SIG-M5 treated with dmso at 0.1 percent for 504 hours (cell line): ENCODE data around the gene CD226.
"Not testable (repeated sequence)": the region's sequence is repeated elsewhere in the genome, so short reads cannot be mapped to it uniquely, and the experiment has no call there.

Experiments used
- DNase-seq: peaks from one replicate; lab custom pipeline; 2025; ENCODE audit not compliant: unreplicated experiment; lab: John Stamatoyannopoulos, UW

Gene CD226

DNA sequence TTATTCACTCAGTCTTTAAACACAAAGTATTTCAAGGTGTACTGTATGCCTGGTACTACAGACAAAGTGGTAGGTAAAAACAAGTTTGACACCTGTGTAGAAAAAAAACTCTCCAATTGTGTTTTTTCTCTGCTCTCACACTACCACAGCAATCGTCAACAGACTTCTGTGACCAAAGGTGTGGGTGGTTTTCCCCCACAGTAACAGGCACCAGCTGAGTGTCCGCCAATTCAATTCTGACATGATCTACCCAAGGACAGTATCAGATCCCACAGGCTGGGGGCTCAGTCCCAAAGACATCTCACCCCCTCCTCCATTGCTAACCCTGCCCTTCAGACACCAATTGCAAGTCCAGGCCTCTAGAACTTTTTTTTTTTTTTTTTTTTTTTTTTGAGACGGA lies 71.2 kb downstream of the CD226 start:
- DNase-seq, result no peak

DNA sequence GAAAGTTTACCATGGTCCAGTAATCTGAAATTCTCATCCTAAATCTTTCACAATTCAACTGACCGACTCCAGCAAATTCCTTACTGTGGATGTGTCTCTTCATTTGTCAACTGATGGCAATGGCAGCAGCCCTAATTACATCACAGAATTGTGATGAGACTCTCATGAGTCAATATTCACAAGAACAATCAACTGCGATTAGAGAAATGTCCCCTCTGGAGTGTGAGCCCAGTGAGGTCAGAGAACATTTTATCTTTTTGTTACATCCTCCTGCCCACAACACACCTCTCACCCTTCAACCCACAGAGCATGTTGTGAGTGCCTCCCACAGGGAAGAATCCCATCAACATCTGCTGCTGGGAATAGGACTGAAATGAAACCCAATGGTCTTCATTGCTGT lies 73.6 kb downstream of the CD226 start:
- DNase-seq, result no peak

- DNase-seq, result no peak
Measured at GRCh38 chr18:69872661-69873060, 75.0 kb downstream of the CD226 start.

GRCh38 chr18:69871363-69871762 lies 76.3 kb downstream of the CD226 start:
- no peak for DNase-seq

DNA sequence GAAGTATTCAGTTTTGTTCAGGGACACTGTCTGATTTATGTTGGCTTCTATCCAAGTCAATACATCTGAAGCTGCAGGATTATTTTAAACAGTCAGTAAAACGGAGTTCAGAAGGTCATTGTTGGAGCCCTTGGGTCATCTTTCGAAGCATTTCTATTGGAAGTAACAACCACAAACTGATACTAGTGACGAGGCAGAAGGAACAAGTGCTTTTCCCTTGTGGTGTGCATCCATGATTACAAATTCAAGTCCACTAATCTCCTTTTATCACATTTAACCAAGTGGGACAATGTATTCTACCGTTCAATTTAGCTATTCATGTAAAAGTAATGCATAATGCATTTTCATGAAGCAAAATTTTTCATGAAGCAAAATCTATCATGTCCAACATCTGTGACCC lies 76.9 kb downstream of the CD226 start:
- no peak for DNase-seq

GRCh38 chr18:69866212-69866611 lies 81.5 kb downstream of the CD226 start:
- DNase-seq, result no peak

DNA sequence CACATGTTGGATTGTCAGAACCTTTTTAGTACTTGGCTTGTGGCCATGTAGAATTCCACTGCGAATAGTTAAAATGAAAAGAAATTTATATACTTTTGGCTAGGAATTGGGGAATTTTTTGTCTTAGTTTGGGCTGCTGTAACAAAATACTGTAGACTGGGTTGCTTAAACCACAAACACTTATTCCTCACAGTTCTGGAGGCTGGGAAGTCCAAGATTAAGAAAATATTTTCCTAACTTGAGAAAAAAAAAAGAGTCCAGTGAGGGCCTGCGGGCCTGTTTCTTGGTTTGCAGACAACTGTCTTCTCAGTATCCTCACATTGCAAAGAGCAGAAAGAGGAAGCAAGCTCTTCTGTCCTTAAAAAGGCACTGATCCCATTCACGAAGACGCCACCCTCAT lies 81.9 kb downstream of the CD226 start:
- DNase-seq, result no peak

DNA sequence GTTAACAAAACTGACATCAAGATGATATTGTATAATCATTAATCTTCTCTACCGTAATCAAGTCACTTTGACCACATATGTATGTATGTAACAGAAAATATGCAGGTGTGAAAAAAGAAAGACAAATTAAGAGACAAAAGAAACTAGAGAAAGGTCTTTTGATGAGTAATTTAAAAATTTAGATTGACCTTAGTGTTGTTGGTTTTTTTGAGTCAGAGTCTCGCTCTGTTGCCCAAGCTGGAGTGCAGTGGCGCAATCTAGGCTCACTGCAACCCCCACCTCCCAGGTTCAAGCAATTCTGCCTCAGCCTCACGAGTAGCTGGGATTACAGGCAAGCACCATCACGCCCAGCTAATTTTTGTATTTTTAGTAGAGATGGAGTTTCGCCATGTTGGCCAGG lies 82.9 kb downstream of the CD226 start:
- not testable (repeated sequence) for DNase-seq

GRCh38 chr18:69858897-69859296 lies 88.8 kb downstream of the CD226 start:
- DNase-seq, result no peak

GRCh38 chr18:69854455-69854854 lies 93.2 kb downstream of the CD226 start:
- no peak for DNase-seq

DNA sequence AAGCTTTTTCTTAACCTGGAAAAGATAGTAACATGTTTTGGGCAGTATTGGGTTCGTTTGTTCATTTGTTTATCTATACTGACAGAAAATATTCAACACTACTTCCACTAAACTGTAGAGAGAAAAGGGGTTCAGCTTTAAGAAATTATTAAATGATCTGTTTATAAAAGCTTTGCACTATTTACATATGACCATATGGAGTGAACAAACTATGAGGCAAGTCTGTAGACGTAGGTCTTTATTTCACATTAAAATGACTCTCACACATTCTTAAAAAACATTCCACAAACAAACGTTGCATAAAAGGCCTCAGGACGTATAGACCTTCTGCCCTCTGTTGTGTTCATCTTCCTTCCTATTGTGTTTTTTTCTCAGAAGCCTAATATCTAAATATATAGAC lies 94.6 kb downstream of the CD226 start:
- no peak for DNase-seq

GRCh38 chr18:69845593-69846506 lies 101.8 kb downstream of the CD226 start:
- no peak for DNase-seq

- no peak for DNase-seq
Measured at GRCh38 chr18:69844656-69845055, 103.0 kb downstream of the CD226 start.

- no peak for DNase-seq
Measured at GRCh38 chr18:69843015-69843414, 104.7 kb downstream of the CD226 start.

DNA sequence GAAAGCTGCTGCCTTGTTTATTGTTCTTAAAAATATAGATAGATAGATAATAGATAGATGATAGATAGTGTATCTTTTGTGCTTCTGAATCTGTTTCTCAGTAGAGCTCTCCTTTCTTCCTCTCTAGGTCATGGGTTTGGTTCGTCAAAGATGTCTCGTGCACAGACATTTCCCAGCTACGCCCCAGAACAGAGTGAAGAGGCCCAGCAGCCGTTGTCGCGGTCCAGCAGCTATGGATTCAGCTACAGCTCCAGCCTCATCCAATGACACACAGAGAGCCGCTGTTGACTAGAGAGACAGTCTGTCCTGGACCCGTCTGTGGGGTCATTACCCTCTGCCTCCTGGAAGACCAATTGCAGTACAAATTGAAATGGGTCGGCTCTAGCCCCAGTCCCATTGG lies 106.6 kb downstream of the CD226 start:
- DNase-seq, result no peak

DNA sequence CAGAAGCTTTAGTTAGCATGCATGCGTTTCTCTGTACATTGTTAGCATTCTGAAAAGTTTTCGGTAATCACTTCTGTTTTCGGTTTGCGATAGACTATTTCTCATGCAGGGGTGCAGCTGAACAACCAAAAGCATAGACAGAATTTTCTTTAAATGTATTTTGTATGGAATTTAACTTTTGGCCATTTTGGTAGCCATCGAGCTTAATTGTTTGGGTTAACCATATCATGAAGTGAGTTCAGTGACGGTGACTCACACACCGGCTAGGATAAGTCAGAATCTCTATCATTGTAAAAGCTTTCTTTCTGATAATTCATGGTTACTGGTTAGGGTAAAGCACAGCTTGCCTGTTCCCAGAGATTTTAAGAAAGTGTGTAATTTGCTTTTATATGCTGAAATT lies 107.2 kb downstream of the CD226 start:
- no peak for DNase-seq

DNA sequence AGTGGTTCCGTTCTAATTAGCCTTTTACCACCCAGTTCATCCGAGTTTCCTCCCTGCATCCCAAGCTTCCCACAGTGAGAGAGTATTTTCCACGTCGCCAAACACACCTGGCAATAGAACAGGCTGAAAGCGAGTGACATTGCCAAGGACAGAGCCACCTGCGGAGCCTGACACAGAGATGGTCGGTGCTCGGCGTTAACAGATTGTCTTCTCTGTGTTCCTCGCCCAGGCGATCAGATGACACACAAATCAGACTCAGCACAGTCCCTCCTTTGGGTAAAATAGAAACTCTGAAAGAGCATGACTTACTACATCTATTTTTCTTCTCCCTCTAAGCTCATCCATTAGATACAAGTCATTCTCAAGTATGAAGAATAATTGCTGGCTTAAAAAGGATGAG lies 107.7 kb downstream of the CD226 start:
- no peak for DNase-seq

DNA sequence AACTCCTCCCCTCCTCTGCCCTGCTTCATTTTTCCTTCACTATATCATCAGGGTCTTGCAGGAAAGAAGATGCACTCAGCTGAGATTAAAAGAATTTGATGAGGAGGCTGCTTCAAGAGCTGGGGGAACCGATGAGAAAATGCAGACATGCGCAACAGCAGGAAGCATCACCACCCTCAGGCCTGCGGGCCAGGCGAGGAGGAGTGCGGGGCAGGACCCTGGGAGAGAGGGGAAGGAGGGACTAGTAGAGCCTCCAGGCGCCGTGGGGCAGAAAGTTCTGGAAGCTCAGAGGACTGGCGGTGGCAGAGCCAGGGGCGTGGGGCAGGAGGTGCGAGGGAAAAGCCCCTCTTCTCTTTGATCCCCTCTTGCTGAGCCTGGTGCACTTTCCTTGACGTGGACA lies 108.2 kb downstream of the CD226 start:
- no peak for DNase-seq

DNA sequence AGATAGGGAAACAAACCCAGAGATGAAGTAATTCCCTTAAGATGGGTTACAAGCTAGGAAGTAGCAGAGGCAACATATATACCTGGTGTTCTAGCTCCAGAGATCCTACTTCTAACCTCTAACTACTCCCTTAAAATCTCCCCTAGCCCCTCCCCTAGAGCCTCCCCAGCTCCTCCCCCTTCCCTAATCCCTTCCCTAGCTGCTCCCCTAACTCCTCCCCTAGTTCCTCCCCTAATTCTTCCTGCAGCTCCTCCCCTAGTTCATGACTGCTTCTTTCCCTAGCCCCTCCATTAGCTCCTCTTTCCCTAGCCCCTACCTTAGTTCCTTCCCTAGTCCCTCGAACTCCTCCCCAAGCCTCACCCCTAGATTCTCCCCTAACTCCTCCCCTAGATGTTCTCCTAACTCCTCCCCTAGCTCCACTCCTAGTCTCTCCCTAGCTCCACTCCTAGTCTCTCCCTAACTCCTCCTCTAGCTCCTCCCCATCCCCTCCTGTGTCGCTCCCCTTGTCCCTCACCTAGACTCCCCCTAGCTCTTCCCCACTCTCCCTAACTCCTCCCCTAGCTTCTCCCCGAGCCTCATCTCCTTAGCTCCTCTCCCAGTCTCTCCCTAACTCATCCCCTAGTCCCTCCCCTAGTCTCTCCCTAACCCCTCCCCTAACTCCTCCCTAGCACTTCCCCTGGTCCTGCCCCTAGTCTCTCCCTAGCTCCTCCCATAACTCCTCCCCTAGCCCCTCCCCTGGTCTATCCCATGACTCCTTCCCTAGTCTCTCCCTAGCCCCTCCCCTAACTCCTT lies 108.9 kb downstream of the CD226 start:
- no peak for DNase-seq

- no peak for DNase-seq
Measured at GRCh38 chr18:69838003-69838402, 109.7 kb downstream of the CD226 start.

DNA sequence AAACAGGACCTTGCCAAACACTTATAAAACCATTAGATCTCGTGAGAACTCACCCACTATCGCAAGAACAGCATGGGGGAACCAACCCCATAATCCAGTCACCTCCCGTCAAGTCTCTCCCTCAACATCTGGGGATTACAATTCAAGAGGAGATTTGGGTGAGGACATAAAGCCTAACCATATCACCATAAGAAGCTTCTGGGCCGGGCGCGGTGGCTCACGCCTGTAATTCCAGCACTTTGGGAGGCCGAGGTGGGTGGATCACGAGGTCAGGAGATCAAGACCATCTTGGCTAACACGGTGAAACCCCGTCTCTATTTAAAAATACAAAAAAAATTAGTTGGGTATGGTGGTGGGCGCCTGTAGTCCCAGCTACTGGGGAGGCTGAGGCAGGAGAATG lies 112.7 kb downstream of the CD226 start:
- DNase-seq, result not testable (repeated sequence)

- DNase-seq, result no peak
Measured at GRCh38 chr18:69830189-69830588, 117.5 kb downstream of the CD226 start.
